Measurements from ENCODE around the gene ENTREP1.
"Not testable (repeated sequence)": the region's sequence is repeated elsewhere in the genome, so short reads cannot be mapped to it uniquely, and the experiment has no call there.

The ENTREP1 gene

GRCh38 chr9:69377291-69377690 is 52.3 kb downstream of the ENTREP1 start:
- no peak for DNase-seq

GRCh38 chr9:69377981-69378380 is 53.0 kb downstream of the ENTREP1 start:
- no peak for DNase-seq

GRCh38 chr9:69379270-69379982 is 54.4 kb downstream of the ENTREP1 start:
- DNase-seq, result peak; percentile 42

GRCh38 chr9:69380301-69380700 is 55.3 kb downstream of the ENTREP1 start:
- no peak for DNase-seq

- DNase-seq, result no peak
Measured at GRCh38 chr9:69380811-69381210, 55.8 kb downstream of the ENTREP1 start.

GRCh38 chr9:69382135-69382534 is 57.1 kb downstream of the ENTREP1 start:
- DNase-seq, result no peak

GRCh38 chr9:69385581-69386033 is 60.6 kb downstream of the ENTREP1 start:
- DNase-seq, result no peak

- DNase-seq, result no peak
Measured at GRCh38 chr9:69386651-69387050, 61.6 kb downstream of the ENTREP1 start.

- no peak for DNase-seq
Measured at GRCh38 chr9:69388596-69388995, 63.6 kb downstream of the ENTREP1 start.

- no peak for DNase-seq
Measured at GRCh38 chr9:69389437-69389995, 64.5 kb downstream of the ENTREP1 start.

- DNase-seq, result no peak
Measured at GRCh38 chr9:69391487-69391886, 66.5 kb downstream of the ENTREP1 start.

- DNase-seq, result no peak
Measured at GRCh38 chr9:69391946-69392345, 66.9 kb downstream of the ENTREP1 start.

GRCh38 chr9:69392826-69393225 is 67.8 kb downstream of the ENTREP1 start:
- DNase-seq, result no peak

- no peak for DNase-seq
Measured at GRCh38 chr9:69393425-69393824, 68.4 kb downstream of the ENTREP1 start.

- no peak for DNase-seq
Measured at GRCh38 chr9:69395718-69396117, 70.7 kb downstream of the ENTREP1 start.

- no peak for DNase-seq
Measured at GRCh38 chr9:69396759-69397158, 71.7 kb downstream of the ENTREP1 start.

GRCh38 chr9:69397384-69398214 is 72.6 kb downstream of the ENTREP1 start:
- DNase-seq, result no peak

- no peak for DNase-seq
Measured at GRCh38 chr9:69400470-69400869, 75.5 kb downstream of the ENTREP1 start.

GRCh38 chr9:69409936-69410335 is 84.9 kb downstream of the ENTREP1 start:
- DNase-seq, result not testable (repeated sequence)

GRCh38 chr9:69411246-69411645 is 86.2 kb downstream of the ENTREP1 start:
- DNase-seq, result no peak

- no peak for DNase-seq
Measured at GRCh38 chr9:69411931-69412740, 87.1 kb downstream of the ENTREP1 start.

GRCh38 chr9:69412741-69413150 is 87.7 kb downstream of the ENTREP1 start:
- DNase-seq, result peak; percentile 63

Data from left hindlimb (tissue), 1 donor.